ENCODE data around the gene INPP4B. TPM values are rescaled to one million over a fixed set of nuclear protein-coding genes. Genes with fewer than 3 reads are reported as not detected.

The INPP4B gene
- total and polyA plus RNA-seq, 2 of the 4 experiments (the other 2 are of a cell fraction): 1.8 to 14.0 TPM

GRCh38 chr4:142556570-142557238 lies 289.4 kb downstream of the INPP4B start:
- no peak overlapping the region for H4K8ac ChIP-seq (ENCODE audit: low read depth in 2 of 2, low read length in 2 of 2)
- CTCF ChIA-PET: no interaction called here
- TF ChIP-seq RAD21 (IDR thresholded peaks at IDR 0.05; ENCODE audit: low read length): no peak
- TF ChIP-seq, protein P1, sequence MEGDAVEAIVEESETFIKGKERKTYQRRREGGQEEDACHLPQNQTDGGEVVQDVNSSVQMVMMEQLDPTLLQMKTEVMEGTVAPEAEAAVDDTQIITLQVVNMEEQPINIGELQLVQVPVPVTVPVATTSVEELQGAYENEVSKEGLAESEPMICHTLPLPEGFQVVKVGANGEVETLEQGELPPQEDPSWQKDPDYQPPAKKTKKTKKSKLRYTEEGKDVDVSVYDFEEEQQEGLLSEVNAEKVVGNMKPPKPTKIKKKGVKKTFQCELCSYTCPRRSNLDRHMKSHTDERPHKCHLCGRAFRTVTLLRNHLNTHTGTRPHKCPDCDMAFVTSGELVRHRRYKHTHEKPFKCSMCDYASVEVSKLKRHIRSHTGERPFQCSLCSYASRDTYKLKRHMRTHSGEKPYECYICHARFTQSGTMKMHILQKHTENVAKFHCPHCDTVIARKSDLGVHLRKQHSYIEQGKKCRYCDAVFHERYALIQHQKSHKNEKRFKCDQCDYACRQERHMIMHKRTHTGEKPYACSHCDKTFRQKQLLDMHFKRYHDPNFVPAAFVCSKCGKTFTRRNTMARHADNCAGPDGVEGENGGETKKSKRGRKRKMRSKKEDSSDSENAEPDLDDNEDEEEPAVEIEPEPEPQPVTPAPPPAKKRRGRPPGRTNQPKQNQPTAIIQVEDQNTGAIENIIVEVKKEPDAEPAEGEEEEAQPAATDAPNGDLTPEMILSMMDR (conservative IDR thresholded peaks at IDR 0.05; ENCODE audit: low read depth, low read length): no peak
- no peak for TF ChIP-seq USF2 (IDR thresholded peaks at IDR 0.05; ENCODE audit: low read depth, low read length)
- no peak for TF ChIP-seq BHLHE40 (IDR thresholded peaks at IDR 0.05; ENCODE audit: low read depth, low read length)
- TF ChIP-seq RCOR1 (IDR thresholded peaks at IDR 0.05; ENCODE audit: insufficient replicate concordance, low read length): no peak
- TF ChIP-seq, protein P2, sequence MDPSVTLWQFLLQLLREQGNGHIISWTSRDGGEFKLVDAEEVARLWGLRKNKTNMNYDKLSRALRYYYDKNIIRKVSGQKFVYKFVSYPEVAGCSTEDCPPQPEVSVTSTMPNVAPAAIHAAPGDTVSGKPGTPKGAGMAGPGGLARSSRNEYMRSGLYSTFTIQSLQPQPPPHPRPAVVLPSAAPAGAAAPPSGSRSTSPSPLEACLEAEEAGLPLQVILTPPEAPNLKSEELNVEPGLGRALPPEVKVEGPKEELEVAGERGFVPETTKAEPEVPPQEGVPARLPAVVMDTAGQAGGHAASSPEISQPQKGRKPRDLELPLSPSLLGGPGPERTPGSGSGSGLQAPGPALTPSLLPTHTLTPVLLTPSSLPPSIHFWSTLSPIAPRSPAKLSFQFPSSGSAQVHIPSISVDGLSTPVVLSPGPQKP (IDR thresholded peaks at IDR 0.05; ENCODE audit: borderline replicate concordance, low read depth, low read length): no peak
- TF ChIP-seq NFE2L2 (IDR thresholded peaks at IDR 0.05; ENCODE audit: low read depth, low read length): no peak
- TF ChIP-seq RFX5 (IDR thresholded peaks at IDR 0.05; ENCODE audit: low read depth, low read length): no peak
- no peak for TF ChIP-seq MXI1 (IDR thresholded peaks at IDR 0.05; ENCODE audit: borderline replicate concordance, low read depth, low read length)
- no peak for TF ChIP-seq FOS (IDR thresholded peaks at IDR 0.05; ENCODE audit: low read depth, low read length)
- TF ChIP-seq POLR2A (IDR thresholded peaks at IDR 0.05; ENCODE audit: low read depth, low read length): no peak
- no peak for TF ChIP-seq CEBPB (IDR thresholded peaks at IDR 0.05; ENCODE audit: low read depth, low read length)
- no peak for TF ChIP-seq MAZ (IDR thresholded peaks at IDR 0.05; ENCODE audit: borderline replicate concordance, low read depth, low read length)
- no peak for TF ChIP-seq MAFK (IDR thresholded peaks at IDR 0.05; ENCODE audit: low read depth, low read length)
- no peak for TF ChIP-seq CHD1 (IDR thresholded peaks at IDR 0.05; ENCODE audit: low read depth, low read length)
- TF ChIP-seq SMC3 (IDR thresholded peaks at IDR 0.05; ENCODE audit: low read depth, low read length): no peak

More at GRCh38 chr4:142556570-142557238, 289.4 kb downstream of the INPP4B start:
- no peak overlapping the region for H3K14ac ChIP-seq (replicated peaks; ENCODE audit: low read depth, low read length)
- no peak overlapping the region for H3K18ac ChIP-seq (ENCODE audit: low read depth, low read length)
- no TSS peak for BruUV-seq (replicated peaks)
- POLR2A ChIA-PET (ENCODE audit: unreplicated experiment): no interaction called here
- in situ Hi-C loops (cut with MboI; ENCODE audit: low sequenced_read_pairs): no loop called here
- H3K27me3 ChIP-seq (ENCODE audit: control insufficient read depth, insufficient read depth, low read length): no peaks in the 10 kb centered on the region
- no peaks in the 10 kb centered on the region for H3K79me1 ChIP-seq (ENCODE audit: low read depth in 1 of 2, low read length in 2 of 2)
- no peak overlapping the region for H2BK20ac ChIP-seq (ENCODE audit: low read depth, low read length)
- dilution Hi-C loops (cut with HindIII; ENCODE audit: low sequenced_read_pairs, unreplicated experiment): no loop called here
- no peak overlapping the region for H4K5ac ChIP-seq (ENCODE audit: low read depth, low read length)
- ATAC-seq (ENCODE audit: low read depth): no peak
- H3K23ac ChIP-seq (ENCODE audit: low read depth, low read length): no peak overlapping the region
- no peaks in the 10 kb centered on the region for H3K9me1 ChIP-seq (ENCODE audit: insufficient read depth, low read length)
- H4K20me1 ChIP-seq (ENCODE audit: insufficient read depth, low read length): no peaks in the 10 kb centered on the region
- H3K56ac ChIP-seq (ENCODE audit: extremely low read depth, insufficient read depth, low read length): no peak overlapping the region
- no peak overlapping the region for H2BK5ac ChIP-seq (ENCODE audit: low read depth, low read length, poor library complexity, severe bottlenecking)
- H2BK120ac ChIP-seq (ENCODE audit: low read depth, low read length): no peak overlapping the region
- no peak for DNase-seq
- no peaks in the 10 kb centered on the region for H3K36me3 ChIP-seq (ENCODE audit: control insufficient read depth, insufficient read depth, low read length)
- H3K4me3 ChIP-seq (ENCODE audit: insufficient read depth, low read depth, low read length): no peak overlapping the region
- no peak overlapping the region for H3K4me2 ChIP-seq (ENCODE audit: low read depth, low read length)
- H2AK5ac ChIP-seq (ENCODE audit: low read depth, low read length): no peak overlapping the region
- H2AFZ ChIP-seq (replicated peaks; ENCODE audit: low read length, poor library complexity): no peak overlapping the region
- H3K27ac ChIP-seq (ENCODE audit: insufficient read depth, low read length): no peak overlapping the region
- H2BK15ac ChIP-seq (ENCODE audit: low read depth, low read length): no peak overlapping the region
- 85% methylated on average over 2 of the region's 9 CpGs; no CpG with 5 or more reads in 1 of the 2 experiments for WGBS, 2 experiments (ENCODE audit: extremely low coverage in 2 of 2, insufficient read length in 1 of 2)
- no peak overlapping the region for H2AK9ac ChIP-seq (replicated peaks; ENCODE audit: low read depth, low read length, poor library complexity)
- no peak overlapping the region for H3K9ac ChIP-seq (ENCODE audit: low read depth, low read length)
- H3K9me3 ChIP-seq (ENCODE audit: control insufficient read depth, insufficient read depth, low read length): no peaks in the 10 kb centered on the region
- H3K4me1 ChIP-seq (ENCODE audit: control insufficient read depth, insufficient read depth, low read length): peaks cover 5% of the 10 kb centered on the region
- intact Hi-C loops (cut with micrococcal nuclease): no loop called here
- no peak overlapping the region for H3K4ac ChIP-seq (ENCODE audit: low read depth, low read length)
- no peak overlapping the region for H4K91ac ChIP-seq (ENCODE audit: insufficient read depth, low read depth, low read length)
